WERI-Rb-1 (cell line): ENCODE data around the gene NSUN2.

Source experiments
- DNase-seq: peaks from one replicate; pipeline ENCODE4 v3.0.0-alpha.2; 2020
- H3K27ac ChIP-seq: fragments of 250-450 bp; sonication (Bioruptor Pico); 2 replicates; pipeline ENCODE4 v1.5.1; 2020; ENCODE audit warnings: mild to moderate bottlenecking, moderate library complexity
- H3K27me3 ChIP-seq: fragments of 250-450 bp; sonication (Bioruptor Pico); 2 replicates; pipeline ENCODE4 v1.5.1; 2021; ENCODE audit warnings: mild to moderate bottlenecking, low read depth, moderate library complexity; ENCODE audit not compliant: insufficient read depth, severe bottlenecking
- H3K36me3 ChIP-seq: fragments of 250-450 bp; sonication (Bioruptor Pico); 2 replicates; pipeline ENCODE4 v1.5.1; 2020; ENCODE audit warnings: mild to moderate bottlenecking, moderate library complexity
- H3K4me3 ChIP-seq: 2 replicates; pipeline ENCODE4 v1.5.1; 2011; ENCODE audit warnings: low read depth, mild to moderate bottlenecking, control low read depth, low read length
- H3K9me3 ChIP-seq: fragments of 250-450 bp; sonication (Bioruptor Pico); 2 replicates; pipeline ENCODE4 v1.5.1; 2021; ENCODE audit warnings: mild to moderate bottlenecking, moderate library complexity; ENCODE audit not compliant: severe bottlenecking
- TF ChIP-seq, protein P1 (sequence below): IDR thresholded peaks from 2 replicates; pipeline ENCODE4 v1.5.1; 2011; ENCODE audit warnings: low read depth, mild to moderate bottlenecking, control low read depth, inconsistent platforms, low read length

Gene NSUN2

DNA sequence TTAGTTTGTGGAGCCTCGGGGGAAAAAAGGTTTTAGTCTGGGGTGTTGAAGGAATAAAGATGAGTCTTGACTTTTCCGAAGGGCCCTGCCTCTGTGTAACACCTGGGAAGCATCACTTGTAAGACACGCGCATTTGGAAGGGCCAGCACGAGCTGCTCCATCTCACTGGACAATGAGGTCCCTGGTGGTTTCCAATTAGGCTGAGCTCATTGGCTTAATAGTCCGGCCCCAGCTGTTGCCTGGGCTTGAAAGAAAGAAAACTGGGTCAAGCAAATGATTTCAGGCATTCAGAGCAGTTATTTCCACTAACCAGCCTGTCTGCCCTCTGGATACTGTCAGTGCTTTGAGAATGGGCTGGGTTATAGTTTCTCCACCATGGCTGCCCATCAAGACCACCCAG is 64.5 kb downstream of the NSUN2 start:
- no peaks in the 10 kb centered on the region for H3K9me3 ChIP-seq
- no peak for DNase-seq
- TF ChIP-seq, protein P1, sequence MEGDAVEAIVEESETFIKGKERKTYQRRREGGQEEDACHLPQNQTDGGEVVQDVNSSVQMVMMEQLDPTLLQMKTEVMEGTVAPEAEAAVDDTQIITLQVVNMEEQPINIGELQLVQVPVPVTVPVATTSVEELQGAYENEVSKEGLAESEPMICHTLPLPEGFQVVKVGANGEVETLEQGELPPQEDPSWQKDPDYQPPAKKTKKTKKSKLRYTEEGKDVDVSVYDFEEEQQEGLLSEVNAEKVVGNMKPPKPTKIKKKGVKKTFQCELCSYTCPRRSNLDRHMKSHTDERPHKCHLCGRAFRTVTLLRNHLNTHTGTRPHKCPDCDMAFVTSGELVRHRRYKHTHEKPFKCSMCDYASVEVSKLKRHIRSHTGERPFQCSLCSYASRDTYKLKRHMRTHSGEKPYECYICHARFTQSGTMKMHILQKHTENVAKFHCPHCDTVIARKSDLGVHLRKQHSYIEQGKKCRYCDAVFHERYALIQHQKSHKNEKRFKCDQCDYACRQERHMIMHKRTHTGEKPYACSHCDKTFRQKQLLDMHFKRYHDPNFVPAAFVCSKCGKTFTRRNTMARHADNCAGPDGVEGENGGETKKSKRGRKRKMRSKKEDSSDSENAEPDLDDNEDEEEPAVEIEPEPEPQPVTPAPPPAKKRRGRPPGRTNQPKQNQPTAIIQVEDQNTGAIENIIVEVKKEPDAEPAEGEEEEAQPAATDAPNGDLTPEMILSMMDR, result no peak
- H3K36me3 ChIP-seq, result no peaks in the 10 kb centered on the region
- H3K27ac ChIP-seq, result no peak overlapping the region
- H3K4me3 ChIP-seq, result no peak overlapping the region
- H3K27me3 ChIP-seq, result peaks cover 17% of the 10 kb centered on the region

DNA sequence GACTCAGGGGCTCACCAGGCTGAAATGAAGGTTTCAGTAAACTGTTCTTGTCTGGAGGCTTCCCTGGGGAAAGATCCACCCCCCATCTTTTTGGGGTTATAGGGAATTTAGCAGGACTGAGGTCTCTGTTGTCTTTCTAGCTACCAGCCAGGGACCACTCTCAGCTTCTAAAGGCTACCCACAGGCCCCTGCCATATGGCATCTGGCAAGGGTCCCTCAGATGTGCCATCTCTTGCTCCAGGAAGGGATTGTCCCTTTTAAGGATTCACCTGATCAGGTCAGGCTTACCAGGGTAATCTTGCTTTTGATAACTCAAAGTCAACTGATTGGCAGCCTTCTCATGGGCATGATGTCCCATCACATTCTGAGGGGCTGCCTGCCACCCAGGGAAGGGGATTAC is 65.0 kb downstream of the NSUN2 start:
- Histone ChIP-seq H3K36me3 (no peaks in the 10 kb centered on the region), H3K27me3 (peaks cover 11% of the 10 kb centered on the region), H3K27ac (no peak overlapping the region), H3K4me3 (no peak overlapping the region), H3K9me3 (no peaks in the 10 kb centered on the region)
- TF ChIP-seq, protein P1, result no peak
- DNase-seq, result no peak

DNA sequence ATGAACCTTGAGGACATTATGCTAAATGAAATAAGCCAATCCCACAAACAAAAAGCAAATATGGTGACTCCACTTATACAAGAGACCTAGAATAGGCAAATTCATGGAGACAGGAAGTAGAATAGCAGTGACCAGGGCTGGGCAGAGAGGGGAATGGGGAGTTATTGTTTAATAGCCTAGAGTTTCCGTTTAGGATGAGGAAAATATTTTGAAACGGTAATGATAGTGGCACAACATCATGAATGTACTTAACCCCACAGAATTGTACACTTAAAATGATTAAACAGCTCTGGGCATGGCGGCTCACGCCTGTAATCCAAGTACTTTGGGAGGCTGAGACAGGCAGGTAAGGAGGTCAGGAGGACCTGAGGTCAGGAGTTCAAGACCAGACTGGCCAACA is 65.8 kb downstream of the NSUN2 start:
- TF ChIP-seq, protein P1, result no peak
- no peaks in the 10 kb centered on the region for H3K36me3 ChIP-seq
- H3K9me3 ChIP-seq, result no peaks in the 10 kb centered on the region
- DNase-seq, result no peak
- H3K27ac ChIP-seq, result no peak overlapping the region
- H3K27me3 ChIP-seq, result peaks cover 11% of the 10 kb centered on the region
- no peak overlapping the region for H3K4me3 ChIP-seq

DNA sequence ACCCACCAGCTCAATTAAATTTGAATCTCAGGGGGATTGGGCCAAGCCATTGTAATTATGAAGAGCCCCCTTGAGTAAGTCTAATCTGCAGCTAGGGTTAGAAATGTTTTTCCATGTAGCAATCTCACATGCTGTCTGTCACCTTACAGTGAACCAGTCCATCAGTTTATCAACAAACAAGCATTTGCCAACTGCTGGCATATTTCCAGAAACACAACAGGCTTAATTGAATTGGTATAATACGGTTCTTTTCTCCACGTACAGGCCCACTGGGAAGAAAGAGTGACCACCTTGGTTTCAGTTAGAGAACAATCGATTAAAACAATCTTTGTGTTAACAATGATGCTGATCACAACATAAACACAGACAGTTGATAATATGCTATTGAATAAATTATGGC is 67.4 kb downstream of the NSUN2 start:
- TF ChIP-seq, protein P1, result no peak
- no peak for DNase-seq
- H3K27ac ChIP-seq, result no peak overlapping the region
- no peaks in the 10 kb centered on the region for H3K36me3 ChIP-seq
- H3K27me3 ChIP-seq, result peaks cover 11% of the 10 kb centered on the region
- H3K9me3 ChIP-seq, result no peaks in the 10 kb centered on the region
- no peak overlapping the region for H3K4me3 ChIP-seq

DNA sequence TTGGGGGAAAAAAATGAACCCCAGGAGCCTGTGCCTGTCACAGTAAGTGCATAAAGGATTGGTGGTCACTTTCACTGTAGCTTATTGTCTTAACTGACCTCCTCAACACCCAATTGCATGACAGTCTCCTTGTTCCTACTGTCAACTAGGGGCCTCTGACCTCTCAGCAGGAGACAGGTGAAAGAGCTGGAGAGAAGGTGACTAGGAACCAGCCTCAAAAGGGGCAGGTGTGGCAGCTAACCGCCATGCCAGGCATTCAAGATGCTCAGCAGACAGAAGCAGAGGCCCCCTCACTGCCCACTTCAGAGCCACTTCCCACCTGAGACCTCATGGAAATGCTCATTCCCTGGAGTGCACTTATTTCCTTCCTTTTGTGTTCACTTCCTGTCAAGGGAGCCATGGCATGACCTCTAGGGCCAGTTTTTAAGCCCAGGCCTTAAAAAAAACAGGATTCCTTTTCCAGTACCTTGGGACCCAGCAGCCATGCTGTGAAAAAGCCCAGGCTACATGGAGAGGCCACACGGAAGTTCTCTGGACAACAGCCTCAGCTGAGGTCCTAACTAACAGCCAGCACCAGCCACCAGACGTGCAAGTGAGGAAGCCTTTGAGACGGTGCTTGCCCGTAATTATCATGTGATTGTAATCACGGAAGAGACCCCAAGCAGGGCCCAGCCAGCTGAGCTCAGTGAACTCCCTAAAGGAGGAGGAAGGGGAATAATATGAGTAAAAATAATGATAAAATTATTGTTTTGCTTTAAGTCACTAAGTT is 74.9 kb downstream of the NSUN2 start:
- TF ChIP-seq, protein P1, result no peak
- Histone ChIP-seq H3K27ac (no peak overlapping the region), H3K9me3 (peaks cover 17% of the 10 kb centered on the region), H3K4me3 (no peak overlapping the region), H3K36me3 (no peaks in the 10 kb centered on the region), H3K27me3 (peaks cover 46% of the 10 kb centered on the region)
- no peak for DNase-seq

DNA sequence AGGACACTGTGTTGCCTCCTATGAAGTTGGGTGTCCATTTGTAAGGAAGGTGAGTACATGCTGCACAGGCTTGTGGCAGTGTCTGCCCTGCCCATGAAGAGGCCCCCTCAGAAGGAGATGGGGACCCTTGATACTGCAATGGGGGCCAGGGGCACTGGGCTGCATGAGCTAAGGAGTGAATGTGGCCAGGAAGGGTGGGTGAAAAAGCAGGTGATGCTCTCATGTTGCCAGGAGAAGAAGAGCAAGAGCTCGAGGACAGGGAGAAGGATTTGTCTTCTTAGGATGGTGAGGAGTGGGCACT is 76.1 kb downstream of the NSUN2 start:
- H3K36me3 ChIP-seq, result no peaks in the 10 kb centered on the region
- H3K27me3 ChIP-seq, result peaks cover 43% of the 10 kb centered on the region
- no peak for DNase-seq
- H3K9me3 ChIP-seq, result peaks cover 17% of the 10 kb centered on the region
- TF ChIP-seq, protein P1, result no peak
- H3K27ac ChIP-seq, result no peak overlapping the region
- H3K4me3 ChIP-seq, result no peak overlapping the region
